HCT116 (cell line): ENCODE measurements around the gene HK1. TPM values are rescaled to one million over a fixed set of nuclear protein-coding genes. Genes with fewer than 3 reads are reported as not detected.

ENCODE experiments used
- ATAC-seq: fragments of 200-7000 bp; cut with Tn5 transposase; 2 replicates; pipeline ENCODE4 v1.9.1; 2020; ENCODE audit warnings: mild to moderate bottlenecking, moderate library complexity
- BruUV-seq: library from RNA; stranded (reverse); fragments of 400-500 nt; replicated peaks from 2 replicates; lab custom pipeline; 2021; lab: Mats Ljungman, UMichigan
- CTCF ChIA-PET: fragments of 300-600 bp; sonication (Branson Sonifier 250); formaldehyde crosslinking; loops from one replicate; lab custom pipeline; 2021; ENCODE audit warnings: antibody characterized with exemption; lab: Charles Lee
- POLR2A ChIA-PET: fragments of 300-600, 350-600 bp; sonication (Branson Sonifier 250); formaldehyde crosslinking; loops from one replicate; lab custom pipeline; 2021; ENCODE audit warnings: antibody characterized with exemption; lab: Charles Lee
- RAD21 ChIA-PET, 2 experiments: fragments of 300-600 bp; sonication (Branson Sonifier 250); formaldehyde crosslinking; loops; one replicate each; lab custom pipeline; 2023; ENCODE audit warnings: low total read pairs in 2 of 2; ENCODE audit not compliant: uncharacterized antibody in 2 of 2, unreplicated experiment in 2 of 2, low non-redundant PET in 1 of 2; lab: Charles Lee
- DNase-seq: peaks from one replicate; pipeline ENCODE4 v3.0.0-alpha.2; 2010; ENCODE audit warnings: low read depth, low spot score
- H2AFZ ChIP-seq: fragments of 200-600 bp; shearing (Covaris generic), sonication (generic); 2 replicates; pipeline ENCODE4 v1.6.1; 2017; ENCODE audit warnings: low read depth, mixed run types, mixed read lengths, antibody characterized with exemption, low read length; ENCODE audit not compliant: poor library complexity, severe bottlenecking
- H3K27ac ChIP-seq: 2 replicates; pipeline ENCODE4 v1.5.1; 2012; ENCODE audit warnings: low read depth, low read length
- H3K27me3 ChIP-seq: fragments of 200-600 bp; sonication (generic); 2 replicates; pipeline ENCODE4 v1.6.1; 2016; ENCODE audit warnings: mixed run types, low read length, mixed read lengths; ENCODE audit not compliant: insufficient read depth
- H3K36me3 ChIP-seq, 2 experiments: fragments of 200-500 bp in 1 of 2; fragments of 200-600 bp in 1 of 2; sonication (Bioruptor generic) in 1 of 2; sonication (generic) in 1 of 2; 2 replicates each; pipeline versions ENCODE4 v1.5.1 to v1.6.1; 2014 to 2016; ENCODE audit warnings: low read length in 2 of 2, inconsistent platforms in 1 of 2, mixed read lengths in 1 of 2, mixed run types in 1 of 2; ENCODE audit not compliant: insufficient read depth in 2 of 2, control insufficient read depth in 1 of 2
- H3K4me1 ChIP-seq, 2 experiments: fragments of 200-600 bp in 1 of 2; sonication (generic) in 1 of 2; 2 replicates each; pipeline versions ENCODE4 v1.5.1 to v1.6.1; 2012 to 2017; ENCODE audit warnings: low read length in 2 of 2, inconsistent platforms in 1 of 2, mild to moderate bottlenecking in 1 of 2, mixed read lengths in 1 of 2, mixed run types in 1 of 2, moderate library complexity in 1 of 2; ENCODE audit not compliant: insufficient read depth in 2 of 2, control insufficient read depth in 1 of 2
- H3K4me2 ChIP-seq: fragments of 200-600 bp; sonication (generic); 2 replicates; pipeline ENCODE4 v1.6.1; 2017; ENCODE audit warnings: mixed run types, low read length, mixed read lengths
- H3K4me3 ChIP-seq, 2 experiments: fragments of 200-600 bp in 1 of 2; sonication (generic) in 1 of 2; replicated peaks in 1 of 2; 2 replicates each; pipeline ENCODE4 v1.5.1; 2011 to 2016; ENCODE audit warnings: low read length in 2 of 2, control low read depth in 1 of 2, low read depth in 1 of 2, mild to moderate bottlenecking in 1 of 2, mixed read lengths in 1 of 2, mixed run types in 1 of 2
- H3K79me2 ChIP-seq: fragments of 200-600 bp; sonication (generic); 2 replicates; pipeline ENCODE4 v1.6.1; 2017; ENCODE audit warnings: mild to moderate bottlenecking, mixed run types, low read length, moderate library complexity, mixed read lengths; ENCODE audit not compliant: insufficient read depth
- H3K9ac ChIP-seq: fragments of 200-600 bp; sonication (generic); 2 replicates; pipeline ENCODE4 v1.6.1; 2016; ENCODE audit warnings: low read length, mixed read lengths
- H3K9me2 ChIP-seq: fragments of 200-600 bp; sonication (generic), shearing (Covaris generic); 2 replicates; pipeline ENCODE4 v1.6.1; 2017; ENCODE audit warnings: mixed run types, mild to moderate bottlenecking, moderate library complexity; ENCODE audit not compliant: insufficient read depth
- H3K9me3 ChIP-seq, 2 experiments: fragments of 200-500 bp in 1 of 2; fragments of 200-600 bp in 1 of 2; sonication (Bioruptor generic) in 1 of 2; sonication (generic) in 1 of 2; 2 replicates each; pipeline ENCODE4 v1.6.1; 2014 to 2017; ENCODE audit warnings: low read length in 2 of 2, mixed read lengths in 2 of 2, inconsistent platforms in 1 of 2, low read depth in 1 of 2, mild to moderate bottlenecking in 1 of 2, mixed run types in 1 of 2, moderate library complexity in 1 of 2; ENCODE audit not compliant: control insufficient read depth in 1 of 2, insufficient read depth in 1 of 2
- H4K20me1 ChIP-seq: fragments of 200-600 bp; sonication (generic), shearing (Covaris generic); 2 replicates; pipeline ENCODE4 v1.6.1; 2017; ENCODE audit warnings: mixed run types, mild to moderate bottlenecking, moderate library complexity; ENCODE audit not compliant: insufficient read depth
- CEBPB ChIP-seq: IDR thresholded peaks from 2 replicates; pipeline ENCODE4 v1.6.1; 2012; ENCODE audit warnings: low read depth
- EGR1 ChIP-seq: IDR thresholded peaks from 2 replicates; pipeline ENCODE4 v1.6.1; 2012; ENCODE audit warnings: low read depth
- ELF1 ChIP-seq: IDR thresholded peaks from 2 replicates; pipeline ENCODE4 v1.6.1; 2012; ENCODE audit warnings: low read depth, borderline replicate concordance
- EZH2phosphoT487 ChIP-seq: fragments of 200-600 bp; IDR thresholded peaks from 2 replicates; pipeline ENCODE4 v1.6.1; 2018; ENCODE audit warnings: antibody characterized with exemption, borderline replicate concordance
- FOSL1 ChIP-seq: IDR thresholded peaks from 2 replicates; pipeline ENCODE4 v1.6.1; 2012; ENCODE audit warnings: low read depth
- JUND ChIP-seq: IDR thresholded peaks from 2 replicates; pipeline ENCODE4 v1.6.1; 2012
- POLR2A ChIP-seq: IDR thresholded peaks from 2 replicates; pipeline ENCODE4 v1.7.0; 2011; ENCODE audit warnings: borderline replicate concordance; ENCODE audit not compliant: insufficient read depth, insufficient read length; ENCODE audit errors: extremely low read depth
- RAD21 ChIP-seq: IDR thresholded peaks from 2 replicates; pipeline ENCODE4 v1.6.1; 2012; ENCODE audit warnings: low read depth, mild to moderate bottlenecking
- SP1 ChIP-seq: IDR thresholded peaks from 2 replicates; pipeline ENCODE4 v1.6.1; 2012; ENCODE audit warnings: low read depth
- TCF7L2 ChIP-seq: IDR thresholded peaks from 2 replicates; pipeline ENCODE4 v1.7.0; 2011; ENCODE audit warnings: borderline replicate concordance, inconsistent platforms; ENCODE audit not compliant: insufficient read depth, insufficient read length; ENCODE audit errors: extremely low read depth
- YY1 ChIP-seq: IDR thresholded peaks from 2 replicates; pipeline ENCODE4 v1.6.1; 2011; ENCODE audit warnings: low read length, low read depth, moderate library complexity, mild to moderate bottlenecking; ENCODE audit not compliant: insufficient replicate concordance; ENCODE audit errors: extremely low read depth
- ZNF274 ChIP-seq: fragments of 200-500 bp; sonication (Bioruptor generic); IDR thresholded peaks from 2 replicates; pipeline ENCODE4 v1.6.1; 2014; ENCODE audit warnings: mild to moderate bottlenecking, low read depth, low read length, inconsistent platforms
- intact Hi-C: fragments of 100-400 bp; cut with micrococcal nuclease; formaldehyde crosslinking; loops from 2 replicates; pipeline ENCODE4 v1.10.0; 2022
- total RNA-seq: library from RNA; stranded (reverse); gene quantifications from one replicate; pipeline ENCODE4 v1.2.1, GENCODE V29; 2021; ENCODE audit not compliant: unreplicated experiment
- TF ChIP-seq, protein P1 (sequence below), 3 experiments: fragments of 200-600 bp in 1 of 3; sonication (generic) in 1 of 3; IDR thresholded peaks in 2 of 3; conservative IDR thresholded peaks in 1 of 3; 2 replicates each; pipeline ENCODE4 v1.5.1; 2012 to 2017; ENCODE audit warnings: low read depth in 2 of 3, low read length in 2 of 3, antibody characterized with exemption in 1 of 3, borderline replicate concordance in 1 of 3, control low read depth in 1 of 3, mild to moderate bottlenecking in 1 of 3, mixed read lengths in 1 of 3, mixed run types in 1 of 3, moderate library complexity in 1 of 3; ENCODE audit not compliant: insufficient read depth in 1 of 3
- TF ChIP-seq, protein P2 (sequence below): IDR thresholded peaks from 2 replicates; pipeline ENCODE4 v1.6.1; 2012
- TF ChIP-seq, protein P3 (sequence below): IDR thresholded peaks from 2 replicates; pipeline ENCODE4 v1.6.1; 2011; ENCODE audit warnings: mild to moderate bottlenecking, low read length, moderate library complexity; ENCODE audit not compliant: insufficient replicate concordance; ENCODE audit errors: extremely low read depth
- TF ChIP-seq, protein P4 (sequence below): IDR thresholded peaks from 2 replicates; pipeline ENCODE4 v1.6.1; 2012
- TF ChIP-seq, protein P5 (sequence below): IDR thresholded peaks from 2 replicates; pipeline ENCODE4 v1.6.1; 2012; ENCODE audit warnings: low read depth

HK1 gene
- total RNA-seq, 1 experiment from 2014 or later = 50.3 TPM

DNA sequence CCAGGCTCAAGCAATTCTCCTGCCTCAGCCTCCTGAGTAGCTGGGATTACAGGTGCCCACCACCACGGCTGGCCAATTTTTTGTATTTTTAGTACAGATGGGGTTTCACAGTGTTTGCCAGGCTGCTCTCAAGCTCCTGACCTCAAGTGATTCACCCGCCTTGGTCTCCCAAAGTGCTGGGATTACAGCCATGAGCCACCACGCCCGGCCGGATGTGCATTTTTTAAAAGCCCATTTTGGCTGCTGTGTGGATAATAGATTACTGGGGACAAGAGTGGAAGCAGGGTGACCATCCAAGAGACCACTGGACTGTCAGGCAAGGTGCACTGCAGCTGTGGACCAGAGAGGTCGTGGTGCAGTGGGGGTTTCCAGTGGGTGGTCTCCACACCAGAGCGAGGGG lies 36.7 kb upstream of the HK1 start:
- H3K9ac ChIP-seq = no peak overlapping the region
- peaks cover 0 to 8% of the 10 kb centered on the region in 2 experiments; a peak in 1 of 4 replicates for H3K4me1 ChIP-seq
- no peak for TF ChIP-seq ZNF274
- TF ChIP-seq CEBPB = no peak
- no peak for TF ChIP-seq RAD21
- TF ChIP-seq, protein P1, sequence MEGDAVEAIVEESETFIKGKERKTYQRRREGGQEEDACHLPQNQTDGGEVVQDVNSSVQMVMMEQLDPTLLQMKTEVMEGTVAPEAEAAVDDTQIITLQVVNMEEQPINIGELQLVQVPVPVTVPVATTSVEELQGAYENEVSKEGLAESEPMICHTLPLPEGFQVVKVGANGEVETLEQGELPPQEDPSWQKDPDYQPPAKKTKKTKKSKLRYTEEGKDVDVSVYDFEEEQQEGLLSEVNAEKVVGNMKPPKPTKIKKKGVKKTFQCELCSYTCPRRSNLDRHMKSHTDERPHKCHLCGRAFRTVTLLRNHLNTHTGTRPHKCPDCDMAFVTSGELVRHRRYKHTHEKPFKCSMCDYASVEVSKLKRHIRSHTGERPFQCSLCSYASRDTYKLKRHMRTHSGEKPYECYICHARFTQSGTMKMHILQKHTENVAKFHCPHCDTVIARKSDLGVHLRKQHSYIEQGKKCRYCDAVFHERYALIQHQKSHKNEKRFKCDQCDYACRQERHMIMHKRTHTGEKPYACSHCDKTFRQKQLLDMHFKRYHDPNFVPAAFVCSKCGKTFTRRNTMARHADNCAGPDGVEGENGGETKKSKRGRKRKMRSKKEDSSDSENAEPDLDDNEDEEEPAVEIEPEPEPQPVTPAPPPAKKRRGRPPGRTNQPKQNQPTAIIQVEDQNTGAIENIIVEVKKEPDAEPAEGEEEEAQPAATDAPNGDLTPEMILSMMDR (IDR thresholded peaks at IDR 0.05 in 2 of 3, conservative IDR thresholded peaks at IDR 0.05 in 1 of 3; ENCODE audit: borderline replicate concordance in 1 of 3, insufficient read depth in 1 of 3, low read depth in 2 of 3, low read length in 2 of 3) = no peak
- TF ChIP-seq POLR2A = no peak
- TF ChIP-seq, protein P2, sequence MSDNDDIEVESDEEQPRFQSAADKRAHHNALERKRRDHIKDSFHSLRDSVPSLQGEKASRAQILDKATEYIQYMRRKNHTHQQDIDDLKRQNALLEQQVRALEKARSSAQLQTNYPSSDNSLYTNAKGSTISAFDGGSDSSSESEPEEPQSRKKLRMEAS = no peak
- no peak for TF ChIP-seq ELF1
- no peak for TF ChIP-seq TCF7L2
- TF ChIP-seq, protein P3, sequence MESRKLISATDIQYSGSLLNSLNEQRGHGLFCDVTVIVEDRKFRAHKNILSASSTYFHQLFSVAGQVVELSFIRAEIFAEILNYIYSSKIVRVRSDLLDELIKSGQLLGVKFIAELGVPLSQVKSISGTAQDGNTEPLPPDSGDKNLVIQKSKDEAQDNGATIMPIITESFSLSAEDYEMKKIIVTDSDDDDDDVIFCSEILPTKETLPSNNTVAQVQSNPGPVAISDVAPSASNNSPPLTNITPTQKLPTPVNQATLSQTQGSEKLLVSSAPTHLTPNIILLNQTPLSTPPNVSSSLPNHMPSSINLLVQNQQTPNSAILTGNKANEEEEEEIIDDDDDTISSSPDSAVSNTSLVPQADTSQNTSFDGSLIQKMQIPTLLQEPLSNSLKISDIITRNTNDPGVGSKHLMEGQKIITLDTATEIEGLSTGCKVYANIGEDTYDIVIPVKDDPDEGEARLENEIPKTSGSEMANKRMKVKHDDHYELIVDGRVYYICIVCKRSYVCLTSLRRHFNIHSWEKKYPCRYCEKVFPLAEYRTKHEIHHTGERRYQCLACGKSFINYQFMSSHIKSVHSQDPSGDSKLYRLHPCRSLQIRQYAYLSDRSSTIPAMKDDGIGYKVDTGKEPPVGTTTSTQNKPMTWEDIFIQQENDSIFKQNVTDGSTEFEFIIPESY = no peak
- no peak for TF ChIP-seq SP1
- TF ChIP-seq EZH2phosphoT487 = no peak
- no peak for TF ChIP-seq FOSL1
- TF ChIP-seq YY1 = no peak
- no peak for TF ChIP-seq JUND
- TF ChIP-seq, protein P4, sequence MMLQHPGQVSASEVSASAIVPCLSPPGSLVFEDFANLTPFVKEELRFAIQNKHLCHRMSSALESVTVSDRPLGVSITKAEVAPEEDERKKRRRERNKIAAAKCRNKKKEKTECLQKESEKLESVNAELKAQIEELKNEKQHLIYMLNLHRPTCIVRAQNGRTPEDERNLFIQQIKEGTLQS = no peak
- TF ChIP-seq, protein P5, sequence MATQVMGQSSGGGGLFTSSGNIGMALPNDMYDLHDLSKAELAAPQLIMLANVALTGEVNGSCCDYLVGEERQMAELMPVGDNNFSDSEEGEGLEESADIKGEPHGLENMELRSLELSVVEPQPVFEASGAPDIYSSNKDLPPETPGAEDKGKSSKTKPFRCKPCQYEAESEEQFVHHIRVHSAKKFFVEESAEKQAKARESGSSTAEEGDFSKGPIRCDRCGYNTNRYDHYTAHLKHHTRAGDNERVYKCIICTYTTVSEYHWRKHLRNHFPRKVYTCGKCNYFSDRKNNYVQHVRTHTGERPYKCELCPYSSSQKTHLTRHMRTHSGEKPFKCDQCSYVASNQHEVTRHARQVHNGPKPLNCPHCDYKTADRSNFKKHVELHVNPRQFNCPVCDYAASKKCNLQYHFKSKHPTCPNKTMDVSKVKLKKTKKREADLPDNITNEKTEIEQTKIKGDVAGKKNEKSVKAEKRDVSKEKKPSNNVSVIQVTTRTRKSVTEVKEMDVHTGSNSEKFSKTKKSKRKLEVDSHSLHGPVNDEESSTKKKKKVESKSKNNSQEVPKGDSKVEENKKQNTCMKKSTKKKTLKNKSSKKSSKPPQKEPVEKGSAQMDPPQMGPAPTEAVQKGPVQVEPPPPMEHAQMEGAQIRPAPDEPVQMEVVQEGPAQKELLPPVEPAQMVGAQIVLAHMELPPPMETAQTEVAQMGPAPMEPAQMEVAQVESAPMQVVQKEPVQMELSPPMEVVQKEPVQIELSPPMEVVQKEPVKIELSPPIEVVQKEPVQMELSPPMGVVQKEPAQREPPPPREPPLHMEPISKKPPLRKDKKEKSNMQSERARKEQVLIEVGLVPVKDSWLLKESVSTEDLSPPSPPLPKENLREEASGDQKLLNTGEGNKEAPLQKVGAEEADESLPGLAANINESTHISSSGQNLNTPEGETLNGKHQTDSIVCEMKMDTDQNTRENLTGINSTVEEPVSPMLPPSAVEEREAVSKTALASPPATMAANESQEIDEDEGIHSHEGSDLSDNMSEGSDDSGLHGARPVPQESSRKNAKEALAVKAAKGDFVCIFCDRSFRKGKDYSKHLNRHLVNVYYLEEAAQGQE = no peak
- no peak for TF ChIP-seq EGR1
- TF ChIP-seq, all 23 proteins: peak for 0
- DNase-seq = no peak
- Histone ChIP-seq H3K4me2 (no peak overlapping the region), H3K36me3 (no peaks in the 10 kb centered on the region), H2AFZ (no peak overlapping the region), H3K9me3 (no peaks in the 10 kb centered on the region), H3K4me3 (no peak overlapping the region), H4K20me1 (no peaks in the 10 kb centered on the region), H3K9me2 (no peaks in the 10 kb centered on the region), H3K79me2 (no peaks in the 10 kb centered on the region), H3K27ac (no peak overlapping the region), H3K27me3 (no peaks in the 10 kb centered on the region)
- intact Hi-C loops = no loop called here
- CTCF ChIA-PET = no interaction called here
- ATAC-seq = no peak
- no TSS peak for BruUV-seq
- POLR2A ChIA-PET = no interaction called here
- RAD21 ChIA-PET = no interaction called here
